ENCODE data around the gene PEX14.

Gene PEX14

DNA sequence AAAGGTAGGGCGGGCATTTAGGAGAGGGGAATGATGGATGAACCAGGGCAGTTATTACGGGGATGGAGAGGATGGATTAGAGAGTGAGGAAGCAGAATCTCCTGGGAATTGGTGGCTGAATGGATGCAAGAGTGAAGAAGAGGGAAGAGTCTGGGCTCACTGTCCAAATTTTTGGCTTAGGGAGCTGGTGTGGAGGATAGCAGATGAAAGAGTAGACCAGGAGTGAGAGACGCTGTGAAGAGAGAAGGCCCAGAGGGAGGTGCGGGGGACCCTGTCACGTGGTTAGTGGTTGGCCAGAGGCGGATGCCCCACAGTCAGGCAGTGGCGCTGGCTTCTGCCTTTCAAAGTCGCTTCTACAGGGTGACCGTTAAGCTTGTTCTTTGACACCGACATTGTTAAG lies 78.4 kb downstream of the PEX14 start:
- no peak for DNase-seq

- no peak for DNase-seq
These were observed 81.1 kb downstream of the PEX14 start for GRCh38 chr1:10555635-10556429.

DNA sequence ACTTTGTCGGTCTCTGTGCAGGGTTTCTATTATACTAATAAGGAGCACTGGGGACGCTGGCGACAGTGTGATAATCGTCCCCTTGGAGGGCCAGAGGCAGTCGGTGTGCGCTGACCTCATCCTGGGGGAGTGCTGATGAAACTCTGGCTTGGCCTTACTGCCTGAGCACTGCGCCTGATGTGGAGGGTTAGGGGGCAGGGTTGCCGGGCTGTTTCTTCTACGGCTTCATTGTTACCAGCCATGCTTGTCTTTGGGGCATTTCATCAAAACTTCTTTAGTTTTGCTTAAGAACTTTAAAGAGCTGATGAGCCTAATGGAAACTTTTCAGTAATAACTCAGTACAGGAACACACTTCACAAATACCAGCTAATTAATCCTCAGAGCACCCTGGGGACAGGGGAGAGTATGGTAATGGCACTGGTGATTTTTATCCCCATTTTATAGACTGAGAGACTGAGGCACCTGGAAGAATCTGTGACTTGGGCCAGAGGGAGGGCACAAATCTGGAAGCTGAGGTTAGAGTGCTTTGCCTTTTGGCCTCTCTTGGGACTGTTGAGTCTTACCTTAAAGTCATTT lies 81.8 kb downstream of the PEX14 start:
- DNase-seq: no peak

DNA sequence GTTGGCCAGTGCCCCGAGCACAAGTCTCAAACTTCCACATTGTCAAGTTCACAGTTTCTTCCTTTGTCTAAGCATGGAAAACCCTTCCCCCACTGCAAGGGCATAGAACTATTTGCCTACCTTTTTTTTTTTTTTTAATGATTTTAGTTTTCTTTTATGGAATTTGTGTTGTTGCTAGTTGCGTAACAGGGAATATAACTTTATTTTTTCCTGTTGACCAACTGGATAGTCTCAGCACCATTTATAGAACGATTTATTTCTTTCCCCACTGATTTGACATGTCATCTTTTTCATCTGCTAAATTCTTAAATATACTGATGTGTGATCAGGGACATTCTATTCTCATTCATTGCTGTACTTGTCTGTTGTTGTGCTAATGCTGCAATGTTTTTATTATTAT lies 83.0 kb downstream of the PEX14 start:
- no peak for DNase-seq

GRCh38 chr1:10559386-10559785 lies 84.6 kb downstream of the PEX14 start:
- DNase-seq: no peak

- no peak for DNase-seq
These were observed 86.7 kb downstream of the PEX14 start for GRCh38 chr1:10561497-10561896.

GRCh38 chr1:10561955-10562354 lies 87.2 kb downstream of the PEX14 start:
- peak in 1 of 2 donors; percentile 4 for DNase-seq

- DNase-seq: no peak
These were observed 89.3 kb downstream of the PEX14 start for GRCh38 chr1:10564063-10564462.

- no peak for DNase-seq
These were observed 94.8 kb downstream of the PEX14 start for GRCh38 chr1:10569531-10569930.

DNA sequence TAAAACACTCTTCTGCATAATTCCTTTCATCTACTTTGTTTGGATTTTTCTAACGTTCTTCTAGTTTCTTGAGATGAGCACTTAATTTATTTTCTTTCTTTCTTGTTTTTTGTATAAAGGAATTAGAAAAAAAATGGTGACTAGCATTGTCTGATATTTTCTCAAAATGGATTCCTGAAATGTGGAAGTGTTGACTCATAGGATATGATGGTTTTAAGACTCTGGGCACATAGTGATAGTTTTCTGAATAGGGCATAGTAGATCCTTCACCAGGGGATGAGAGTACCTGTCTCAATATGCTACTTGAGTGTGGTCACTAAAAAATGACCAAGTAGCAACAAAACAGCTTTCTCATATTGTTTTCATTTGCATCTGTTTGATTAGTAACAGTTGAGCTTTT lies 100.9 kb downstream of the PEX14 start:
- no peak for DNase-seq

DNA sequence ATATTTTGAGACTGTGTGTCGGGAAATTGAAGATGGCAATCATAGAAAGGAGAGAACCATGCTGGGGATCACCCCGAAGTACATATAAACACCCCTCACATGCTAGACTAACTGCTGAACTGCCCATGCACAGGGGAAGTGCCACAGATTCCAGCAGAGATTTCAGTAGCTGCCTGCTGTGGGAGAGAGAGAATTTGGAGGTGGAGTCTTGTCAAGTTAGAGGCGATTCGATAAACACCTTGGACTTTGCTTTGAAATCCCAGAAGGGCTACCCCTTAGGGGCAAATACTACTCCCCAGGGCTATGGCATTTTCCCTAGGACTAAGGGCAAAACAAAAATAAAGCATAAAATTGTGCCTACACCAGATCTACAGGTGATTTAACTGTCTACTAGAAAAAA lies 103.3 kb downstream of the PEX14 start:
- DNase-seq: no peak

DNA sequence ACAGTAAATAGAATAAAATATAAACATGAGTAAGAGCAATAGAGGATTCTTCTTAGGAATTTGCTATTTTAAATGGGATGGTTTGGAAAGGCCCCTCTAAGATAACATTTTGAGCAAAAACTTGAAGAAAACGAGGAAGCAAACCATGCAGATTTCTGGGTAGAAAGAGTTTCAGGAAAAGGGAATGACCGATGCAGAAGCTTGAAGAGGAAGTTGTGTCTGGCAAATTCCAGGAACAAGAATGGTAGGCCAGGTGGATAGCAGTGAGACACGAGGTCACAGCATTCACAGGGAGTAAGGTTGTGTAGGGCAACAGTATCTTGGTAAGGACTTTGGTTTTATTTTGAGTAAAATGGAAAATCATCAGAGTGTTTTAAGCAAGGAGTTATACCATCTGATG lies 108.9 kb downstream of the PEX14 start:
- no peak for DNase-seq

DNA sequence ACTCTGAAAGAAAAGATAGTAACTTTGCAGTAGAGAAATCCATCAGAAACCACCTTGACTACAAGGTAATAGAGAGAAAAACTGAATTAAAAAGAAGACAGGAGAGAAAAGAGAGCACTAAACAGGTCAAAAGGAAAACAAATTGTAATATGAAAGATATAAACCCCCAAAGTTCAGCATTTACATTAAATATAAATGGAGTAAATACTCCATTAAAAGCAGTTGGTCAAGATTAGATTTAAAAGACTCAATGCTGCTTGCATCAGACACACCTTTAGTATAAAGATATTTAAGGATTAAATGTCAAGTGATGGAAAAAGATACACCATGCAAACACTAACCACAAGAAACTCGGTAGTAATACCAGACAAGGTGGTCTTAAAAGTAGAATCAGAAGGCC lies 110.5 kb downstream of the PEX14 start:
- no peak for DNase-seq

DNA sequence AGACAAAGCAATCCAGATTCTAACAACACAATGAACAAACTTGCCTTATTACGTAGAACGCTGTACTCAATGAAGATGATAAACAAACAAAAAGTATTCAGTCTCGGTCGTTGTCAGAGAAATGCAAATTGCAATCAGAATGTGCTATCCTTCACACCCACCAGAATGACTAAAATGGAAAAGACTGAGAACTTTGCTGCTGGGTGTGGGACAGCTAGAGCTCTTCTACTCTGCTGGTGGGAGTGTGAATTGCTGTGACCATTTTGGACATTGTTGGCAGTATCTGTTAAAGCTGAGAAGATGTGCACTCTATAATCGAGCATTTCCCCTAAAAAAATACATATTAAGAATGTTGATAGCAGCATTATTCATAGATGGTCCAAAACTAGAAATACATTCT lies 111.4 kb downstream of the PEX14 start:
- no peak for DNase-seq

- no peak for DNase-seq
These were observed 113.9 kb downstream of the PEX14 start for GRCh38 chr1:10588640-10589039.

- DNase-seq: no peak
These were observed 114.3 kb downstream of the PEX14 start for GRCh38 chr1:10589074-10589473.

GRCh38 chr1:10591010-10591409 lies 116.3 kb downstream of the PEX14 start:
- DNase-seq: no peak

DNA sequence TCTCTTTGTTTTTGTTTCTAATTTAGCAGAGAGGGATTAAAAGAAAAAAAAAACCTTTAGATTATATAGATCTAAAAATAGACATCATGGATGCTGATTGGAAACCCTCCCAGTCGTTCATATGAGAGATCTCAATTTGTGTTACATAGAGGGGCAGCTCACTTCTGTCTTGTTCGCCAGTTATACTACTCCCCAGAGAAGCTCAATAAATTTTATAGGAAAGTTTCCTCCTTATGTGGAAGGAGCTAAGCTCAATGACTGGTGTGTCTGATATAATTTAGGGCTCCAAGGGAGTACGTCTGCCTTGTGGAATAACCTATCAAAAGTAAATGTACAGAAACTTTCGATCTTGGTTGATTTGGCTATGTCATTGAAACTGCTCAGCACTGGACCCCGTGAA lies 117.6 kb downstream of the PEX14 start:
- no peak for DNase-seq

- DNase-seq: no peak
These were observed 119.0 kb downstream of the PEX14 start for GRCh38 chr1:10593750-10594149.

DNA sequence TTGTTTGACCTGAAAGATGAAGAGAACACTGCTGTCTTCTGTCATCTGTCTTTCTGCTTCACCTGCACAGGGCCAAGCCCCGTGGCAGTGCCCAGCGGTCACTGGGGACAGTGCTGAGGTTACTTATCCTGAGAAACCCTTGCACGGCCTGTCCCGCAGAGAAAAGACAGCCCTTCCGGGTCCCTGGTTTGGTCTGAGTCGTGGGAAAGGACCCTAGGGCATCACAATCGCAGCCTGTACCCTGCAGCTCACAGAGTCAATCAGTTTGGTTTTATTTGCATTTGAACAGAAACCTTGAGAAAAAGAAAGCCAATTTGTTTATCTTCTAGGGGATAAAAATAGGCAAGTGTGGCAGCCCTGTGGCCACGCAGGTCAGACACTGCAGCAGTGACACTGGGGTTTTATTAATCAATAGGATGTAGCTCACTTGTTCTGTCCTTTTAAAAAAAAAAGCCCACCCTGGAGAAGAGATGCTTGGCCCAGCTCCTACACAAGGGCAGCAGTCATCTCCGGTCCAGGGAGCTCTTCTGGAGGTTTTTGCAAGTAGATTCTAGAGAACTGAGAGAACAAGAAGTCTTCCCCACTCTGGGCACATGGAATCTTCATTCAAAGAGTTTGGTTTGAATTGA lies 120.0 kb downstream of the PEX14 start:
- DNase-seq: no peak

GRCh38 chr1:10596780-10597179 lies 122.0 kb downstream of the PEX14 start:
- no peak for DNase-seq

DNA sequence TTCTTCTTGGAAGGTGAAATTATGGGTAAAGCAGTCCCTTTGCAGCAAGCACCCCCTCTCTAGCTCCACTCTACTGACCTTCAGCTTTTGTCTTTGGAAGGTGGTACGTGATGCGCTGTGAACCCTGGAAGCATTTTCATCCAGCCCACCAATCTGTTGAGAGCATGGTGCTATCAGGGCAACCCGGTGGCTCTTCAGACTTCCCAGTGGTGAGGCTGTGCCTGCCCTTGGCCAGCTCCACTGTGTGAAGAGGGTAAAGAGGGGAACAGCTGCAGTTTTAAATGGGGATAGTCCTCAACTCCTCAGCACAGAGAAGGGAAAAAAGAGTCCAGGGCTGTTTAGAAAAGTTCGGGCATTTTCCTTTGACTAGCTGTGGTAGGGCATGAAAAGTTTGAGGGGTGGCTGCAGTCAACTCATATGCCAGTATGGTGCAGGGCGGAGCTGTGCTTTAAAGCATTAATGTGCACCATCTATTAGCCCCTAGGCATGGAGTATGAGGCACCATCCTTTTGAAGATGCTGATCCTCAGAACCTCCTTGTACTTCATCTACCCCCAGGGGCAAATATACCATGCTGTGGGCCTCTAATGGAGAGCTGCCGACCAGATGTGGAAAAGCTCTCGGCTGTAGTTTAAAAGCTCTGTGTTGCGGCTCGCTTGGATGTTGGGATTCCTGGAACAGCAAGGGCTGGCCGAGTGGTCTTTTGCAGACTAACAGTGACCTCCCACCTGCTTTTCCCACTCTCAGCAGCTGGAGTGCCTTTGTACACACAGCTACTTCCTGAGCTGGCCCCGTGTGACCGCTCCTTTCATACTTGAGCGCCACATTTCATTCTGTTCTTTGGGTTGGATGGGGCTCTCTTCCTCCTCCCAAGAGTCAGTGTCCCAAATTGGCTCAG lies 123.0 kb downstream of the PEX14 start:
- no peak for DNase-seq

GRCh38 chr1:10598389-10598702 lies 123.6 kb downstream of the PEX14 start:
- no peak for DNase-seq
